ENCODE data around the gene ACAA1.

The ACAA1 gene

DNA sequence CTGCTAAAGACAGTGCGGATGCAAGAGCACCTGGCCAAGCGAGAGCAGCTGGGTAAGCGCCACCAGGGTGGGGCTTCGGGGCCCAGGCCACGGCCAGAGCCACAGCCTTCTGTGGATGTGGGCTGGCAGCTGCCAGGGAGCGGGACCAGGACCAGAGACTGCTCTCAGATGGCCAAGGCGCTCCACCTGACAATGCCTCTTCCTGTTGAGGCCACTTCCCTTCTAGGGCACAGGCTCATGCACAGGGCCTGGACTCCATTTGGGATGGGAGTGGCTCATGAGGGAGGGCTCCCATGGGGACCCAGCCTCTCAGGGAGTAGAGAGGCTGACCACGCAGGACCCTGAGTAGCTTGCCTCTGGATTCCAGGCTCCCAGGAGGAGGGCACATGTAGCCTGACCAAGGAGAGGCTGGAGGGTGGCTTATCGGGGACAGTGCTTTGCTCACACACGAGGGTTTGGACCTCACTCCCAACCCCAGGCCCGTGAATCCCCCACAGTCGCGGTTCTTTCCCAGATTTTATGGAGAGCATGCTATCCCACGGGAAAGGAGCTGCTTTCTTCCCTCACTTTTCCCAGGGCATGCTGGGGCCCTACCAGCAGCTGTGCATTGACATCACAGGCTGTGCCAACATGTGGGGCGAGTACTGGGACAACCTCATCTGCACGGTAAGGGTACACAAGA is 25.1 kb downstream of the ACAA1 start:
- no peak overlapping the region for H3K4me3 ChIP-seq (ENCODE audit: low read length)
- no peak for DNase-seq (ENCODE audit: low read depth)
- TF ChIP-seq, protein P1, sequence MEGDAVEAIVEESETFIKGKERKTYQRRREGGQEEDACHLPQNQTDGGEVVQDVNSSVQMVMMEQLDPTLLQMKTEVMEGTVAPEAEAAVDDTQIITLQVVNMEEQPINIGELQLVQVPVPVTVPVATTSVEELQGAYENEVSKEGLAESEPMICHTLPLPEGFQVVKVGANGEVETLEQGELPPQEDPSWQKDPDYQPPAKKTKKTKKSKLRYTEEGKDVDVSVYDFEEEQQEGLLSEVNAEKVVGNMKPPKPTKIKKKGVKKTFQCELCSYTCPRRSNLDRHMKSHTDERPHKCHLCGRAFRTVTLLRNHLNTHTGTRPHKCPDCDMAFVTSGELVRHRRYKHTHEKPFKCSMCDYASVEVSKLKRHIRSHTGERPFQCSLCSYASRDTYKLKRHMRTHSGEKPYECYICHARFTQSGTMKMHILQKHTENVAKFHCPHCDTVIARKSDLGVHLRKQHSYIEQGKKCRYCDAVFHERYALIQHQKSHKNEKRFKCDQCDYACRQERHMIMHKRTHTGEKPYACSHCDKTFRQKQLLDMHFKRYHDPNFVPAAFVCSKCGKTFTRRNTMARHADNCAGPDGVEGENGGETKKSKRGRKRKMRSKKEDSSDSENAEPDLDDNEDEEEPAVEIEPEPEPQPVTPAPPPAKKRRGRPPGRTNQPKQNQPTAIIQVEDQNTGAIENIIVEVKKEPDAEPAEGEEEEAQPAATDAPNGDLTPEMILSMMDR (conservative IDR thresholded peaks at IDR 0.05; ENCODE audit: low read depth, low read length): no peak

- H3K4me3 ChIP-seq (ENCODE audit: low read length): no peak overlapping the region
- no peak for DNase-seq (ENCODE audit: low read depth)
- TF ChIP-seq, protein P1 (conservative IDR thresholded peaks at IDR 0.05; ENCODE audit: low read depth, low read length): no peak
Measured at GRCh38 chr3:38111201-38111600, 25.7 kb downstream of the ACAA1 start.

DNA sequence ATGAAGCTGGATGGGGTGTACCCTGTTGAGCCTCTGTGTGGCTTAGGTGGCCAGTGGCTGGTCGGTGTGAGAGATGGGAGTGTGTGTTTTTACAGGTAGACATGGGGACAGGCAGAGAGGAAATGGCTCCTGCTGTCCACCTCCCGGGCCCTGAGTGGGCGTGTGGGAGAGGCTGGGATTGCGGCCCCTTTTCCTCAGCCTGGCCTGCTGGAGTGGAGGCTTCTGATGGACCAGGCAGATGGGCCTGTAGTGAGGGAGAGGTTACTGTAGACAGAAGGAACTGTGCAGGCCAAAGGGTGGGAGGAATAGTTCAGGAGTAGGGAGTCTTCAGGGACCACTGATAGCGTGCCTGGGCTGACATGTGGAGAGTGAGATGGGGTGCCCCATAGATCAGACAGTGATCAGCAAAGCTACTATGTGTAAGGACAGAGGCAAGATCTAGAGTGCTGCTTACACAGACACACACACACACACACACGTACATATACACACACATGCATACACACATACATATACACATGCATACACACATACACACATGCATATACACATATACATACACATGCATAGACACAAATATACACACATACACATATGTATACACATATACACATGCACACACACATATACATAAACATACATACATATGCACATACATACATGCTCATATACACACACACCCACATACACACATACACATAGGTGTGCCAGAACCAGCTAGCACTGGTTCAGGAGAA is 26.4 kb downstream of the ACAA1 start:
- TF ChIP-seq, protein P1 (conservative IDR thresholded peaks at IDR 0.05; ENCODE audit: low read depth, low read length): no peak
- DNase-seq (ENCODE audit: low read depth): no peak
- H3K4me3 ChIP-seq (ENCODE audit: low read length): no peak overlapping the region

DNA sequence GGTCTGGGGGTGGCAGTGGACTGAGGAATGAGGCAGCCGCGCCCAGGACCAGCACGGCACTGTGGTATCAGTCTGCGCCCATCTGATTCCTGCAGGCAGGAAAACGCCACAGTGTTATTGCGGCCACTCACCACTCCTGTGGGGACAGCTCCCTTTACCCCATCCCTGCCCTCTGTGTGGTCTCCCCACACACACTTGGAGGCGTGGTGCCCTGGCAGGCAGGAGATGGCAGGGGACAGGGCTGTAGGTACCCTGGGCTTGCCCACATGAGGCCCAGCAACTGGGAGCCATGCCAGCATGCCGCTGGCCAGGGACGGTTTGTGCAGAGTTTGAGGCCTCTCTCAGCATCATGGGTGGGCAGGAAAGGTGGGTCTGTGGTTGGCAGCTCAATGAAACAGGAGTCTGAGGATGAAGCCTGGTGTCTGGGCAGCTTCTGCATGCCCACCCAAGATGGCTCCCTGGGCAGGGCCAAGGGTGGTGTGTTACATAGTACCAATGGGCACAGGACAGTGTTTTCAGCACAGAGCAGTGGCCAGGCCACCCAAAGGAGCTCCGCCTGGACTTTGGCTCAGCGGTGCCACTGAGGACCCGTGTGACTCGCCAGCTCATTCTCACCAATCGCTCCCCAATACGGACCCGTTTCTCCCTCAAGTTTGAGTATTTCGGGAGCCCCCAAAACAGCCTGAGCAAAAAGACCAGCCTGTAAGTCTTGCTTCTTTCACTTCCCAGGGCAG is 27.2 kb downstream of the ACAA1 start:
- TF ChIP-seq, protein P1 (conservative IDR thresholded peaks at IDR 0.05; ENCODE audit: low read depth, low read length): no peak
- no peak for DNase-seq (ENCODE audit: low read depth)
- H3K4me3 ChIP-seq (ENCODE audit: low read length): no peak overlapping the region

- no peak for DNase-seq (ENCODE audit: low read depth)
- H3K4me3 ChIP-seq (ENCODE audit: low read length): no peak overlapping the region
- TF ChIP-seq, protein P1 (conservative IDR thresholded peaks at IDR 0.05; ENCODE audit: low read depth, low read length): no peak
Measured at GRCh38 chr3:38108649-38109579, 28.0 kb downstream of the ACAA1 start.

DNA sequence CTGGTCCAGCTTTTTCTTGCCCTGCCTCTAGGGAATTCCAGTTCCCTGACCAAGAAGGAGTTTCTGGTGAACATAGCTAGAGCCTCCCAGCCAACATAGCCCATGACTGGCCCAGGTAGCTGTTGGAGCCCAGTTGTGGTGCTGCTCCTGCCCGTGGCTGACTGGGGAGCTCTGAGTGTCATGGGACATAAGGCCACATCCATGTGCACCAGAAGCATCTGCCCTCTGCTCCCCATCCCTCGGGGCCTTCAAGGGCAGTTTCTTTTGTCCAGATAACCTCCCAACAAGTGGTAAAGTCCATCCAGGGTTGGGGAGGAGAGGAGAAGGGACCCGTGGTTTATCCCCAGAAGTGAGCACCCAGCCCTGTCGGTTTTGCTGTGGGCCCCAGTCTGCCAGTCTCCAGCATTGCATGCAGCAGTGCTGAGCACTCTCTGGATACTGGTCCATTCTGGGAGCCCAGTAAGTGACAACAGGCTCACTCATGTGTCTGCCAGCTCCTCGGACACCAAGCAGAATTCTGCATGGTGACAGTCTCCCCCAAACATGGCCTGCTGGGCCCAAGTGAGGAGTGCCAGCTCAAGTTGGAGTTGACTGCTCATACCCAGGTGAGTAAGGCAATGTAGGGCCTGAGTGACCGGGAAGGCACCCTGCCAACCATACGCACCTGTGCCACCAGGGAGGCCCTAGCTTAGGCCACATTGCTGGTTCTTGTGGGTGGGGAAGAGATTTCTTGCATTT is 28.8 kb downstream of the ACAA1 start:
- TF ChIP-seq, protein P1 (conservative IDR thresholded peaks at IDR 0.05; ENCODE audit: low read depth, low read length): no peak
- no peak overlapping the region for H3K4me3 ChIP-seq (ENCODE audit: low read length)
- no peak for DNase-seq (ENCODE audit: low read depth)
